Astrocyte (in vitro differentiated cells and primary cell): Measurements from ENCODE around the gene KRT13. TPM values are rescaled to one million over a fixed set of nuclear protein-coding genes. Genes with fewer than 3 reads are reported as not detected.
A peak's percentile ranks its signal among the peaks of the same experiment; 100 is the strongest.

Source experiments
- DNase-seq: peaks from one replicate; pipeline ENCODE4 v3.0.0-alpha.2; 2010; ENCODE audit warnings: low read depth
- FAIRE-seq: peaks from 2 replicates; lab custom pipeline; 2011; peaks lifted over from hg19 to GRCh38; lab: Jason Lieb, UNC
- H2AFZ ChIP-seq: 2 replicates; pipeline ENCODE4 v1.6.0; 2012; ENCODE audit warnings: low read depth, low read length, inconsistent platforms
- H3K27ac ChIP-seq: 2 replicates; pipeline ENCODE4 v1.5.1; 2011; ENCODE audit warnings: low read depth, low read length, inconsistent platforms
- H3K27me3 ChIP-seq: 2 replicates; pipeline ENCODE4 v1.6.0; 2011; ENCODE audit warnings: low read length, inconsistent platforms; ENCODE audit not compliant: insufficient read depth
- H3K36me3 ChIP-seq: 2 replicates; pipeline ENCODE4 v1.5.1; 2011; ENCODE audit warnings: low read length, inconsistent platforms; ENCODE audit not compliant: insufficient read depth
- H3K4me1 ChIP-seq: 2 replicates; pipeline ENCODE4 v1.5.1; 2011; ENCODE audit warnings: low read length, inconsistent platforms; ENCODE audit not compliant: insufficient read depth
- H3K4me2 ChIP-seq: 2 replicates; pipeline ENCODE4 v1.6.0; 2012; ENCODE audit warnings: low read length, inconsistent platforms
- H3K4me3 ChIP-seq: 2 replicates; pipeline ENCODE4 v1.5.1; 2011; ENCODE audit warnings: low read depth, mild to moderate bottlenecking, low read length, inconsistent platforms; ENCODE audit not compliant: insufficient read depth
- H3K79me2 ChIP-seq: 2 replicates; pipeline ENCODE4 v1.6.0; 2012; ENCODE audit warnings: mild to moderate bottlenecking, low read length, inconsistent platforms; ENCODE audit not compliant: insufficient read depth
- H3K9ac ChIP-seq: 2 replicates; pipeline ENCODE4 v1.6.0; 2012; ENCODE audit warnings: mild to moderate bottlenecking, low read length, inconsistent platforms
- H3K9me3 ChIP-seq: 2 replicates; pipeline ENCODE4 v1.5.1; 2012; ENCODE audit warnings: low read depth, mild to moderate bottlenecking, low read length, inconsistent platforms; ENCODE audit not compliant: insufficient read depth
- H4K20me1 ChIP-seq: 2 replicates; pipeline ENCODE4 v1.6.0; 2012; ENCODE audit warnings: low read length, inconsistent platforms; ENCODE audit not compliant: insufficient read depth
- H3K27ac Mint-ChIP-seq: one replicate; pipeline ENCODE4 v1.8.0; 2021; ENCODE audit warnings: mild to moderate bottlenecking, mixed read lengths; ENCODE audit not compliant: unreplicated experiment
- H3K27me3 Mint-ChIP-seq: one replicate; pipeline ENCODE4 v1.8.0; 2021; ENCODE audit warnings: low read depth, mixed read lengths; ENCODE audit not compliant: unreplicated experiment
- H3K36me3 Mint-ChIP-seq: one replicate; pipeline ENCODE4 v1.8.0; 2021; ENCODE audit warnings: low read depth, mixed read lengths; ENCODE audit not compliant: unreplicated experiment
- H3K4me1 Mint-ChIP-seq: one replicate; pipeline ENCODE4 v1.8.0; 2021; ENCODE audit warnings: low read depth, mixed read lengths; ENCODE audit not compliant: unreplicated experiment
- H3K4me3 Mint-ChIP-seq: one replicate; pipeline ENCODE4 v1.8.0; 2021; ENCODE audit warnings: mild to moderate bottlenecking, moderate library complexity, mixed read lengths; ENCODE audit not compliant: unreplicated experiment
- H3K9me3 Mint-ChIP-seq: one replicate; pipeline ENCODE4 v1.8.0; 2021; ENCODE audit warnings: mild to moderate bottlenecking, mixed read lengths; ENCODE audit not compliant: unreplicated experiment
- EZH2 ChIP-seq: IDR thresholded peaks from 2 replicates; pipeline ENCODE4 v1.6.1; 2012; ENCODE audit warnings: mild to moderate bottlenecking, low read length, inconsistent platforms; ENCODE audit not compliant: insufficient read depth
- total RNA-seq: library from RNA; stranded (reverse); gene quantifications from 2 replicates; pipeline ENCODE4 v1.2.1, GENCODE V29; 2021
- TF ChIP-seq, protein P1 (sequence below): IDR thresholded peaks from 2 replicates; pipeline ENCODE4 v1.5.1; 2011; ENCODE audit warnings: low read depth, mild to moderate bottlenecking, inconsistent platforms, low read length, moderate library complexity; ENCODE audit not compliant: insufficient read depth

The KRT13 gene
- total RNA-seq, 1 donor from 2014 or later = not detected

GRCh38 chr17:41528959-41529353 lies 23.5 kb upstream of the KRT13 start:
- H3K27ac ChIP-seq = no peak overlapping the region
- no peak overlapping the region for H2AFZ ChIP-seq
- H3K4me3 ChIP-seq = no peak overlapping the region

GRCh38 chr17:41527063-41528023 lies 21.9 kb upstream of the KRT13 start:
- Mint-ChIP-seq H3K27ac (peak overlapping the region; percentile 58), H3K36me3 (no peaks in the 10 kb centered on the region), H3K4me3 (peak overlapping the region; percentile 86), H3K4me1 (peaks cover 16% of the 10 kb centered on the region), H3K27me3 (peaks cover 9% of the 10 kb centered on the region), H3K9me3 (no peaks in the 10 kb centered on the region)
- H3K9me3 ChIP-seq = no peaks in the 10 kb centered on the region
- H3K9ac ChIP-seq = peak overlapping the region; percentile 72
- DNase-seq = no peak
- peaks cover 35% of the 10 kb centered on the region for H3K4me1 ChIP-seq
- H3K27me3 ChIP-seq = no peaks in the 10 kb centered on the region
- H3K4me2 ChIP-seq = peak overlapping the region; percentile 88
- no peaks in the 10 kb centered on the region for H4K20me1 ChIP-seq
- no peaks in the 10 kb centered on the region for H3K36me3 ChIP-seq
- H3K79me2 ChIP-seq = peaks cover 12% of the 10 kb centered on the region
- H2AFZ ChIP-seq = peak overlapping the region; percentile 91
- no peak for FAIRE-seq
- peak overlapping the region; percentile 57 for H3K4me3 ChIP-seq
- TF ChIP-seq, protein P1, sequence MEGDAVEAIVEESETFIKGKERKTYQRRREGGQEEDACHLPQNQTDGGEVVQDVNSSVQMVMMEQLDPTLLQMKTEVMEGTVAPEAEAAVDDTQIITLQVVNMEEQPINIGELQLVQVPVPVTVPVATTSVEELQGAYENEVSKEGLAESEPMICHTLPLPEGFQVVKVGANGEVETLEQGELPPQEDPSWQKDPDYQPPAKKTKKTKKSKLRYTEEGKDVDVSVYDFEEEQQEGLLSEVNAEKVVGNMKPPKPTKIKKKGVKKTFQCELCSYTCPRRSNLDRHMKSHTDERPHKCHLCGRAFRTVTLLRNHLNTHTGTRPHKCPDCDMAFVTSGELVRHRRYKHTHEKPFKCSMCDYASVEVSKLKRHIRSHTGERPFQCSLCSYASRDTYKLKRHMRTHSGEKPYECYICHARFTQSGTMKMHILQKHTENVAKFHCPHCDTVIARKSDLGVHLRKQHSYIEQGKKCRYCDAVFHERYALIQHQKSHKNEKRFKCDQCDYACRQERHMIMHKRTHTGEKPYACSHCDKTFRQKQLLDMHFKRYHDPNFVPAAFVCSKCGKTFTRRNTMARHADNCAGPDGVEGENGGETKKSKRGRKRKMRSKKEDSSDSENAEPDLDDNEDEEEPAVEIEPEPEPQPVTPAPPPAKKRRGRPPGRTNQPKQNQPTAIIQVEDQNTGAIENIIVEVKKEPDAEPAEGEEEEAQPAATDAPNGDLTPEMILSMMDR = no peak
- peak; percentile 69 for TF ChIP-seq EZH2
- H3K27ac ChIP-seq = no peak overlapping the region

More at GRCh38 chr17:41528959-41529353, 23.5 kb upstream of the KRT13 start:
- no peak overlapping the region for H3K27ac Mint-ChIP-seq
- FAIRE-seq (no peak), DNase-seq (no peak)
- no peak overlapping the region for H3K4me2 ChIP-seq
- peak overlapping the region; percentile 20 for H3K9ac ChIP-seq
- peaks cover 12% of the 10 kb centered on the region for H3K79me2 ChIP-seq
- H3K27me3 ChIP-seq = no peaks in the 10 kb centered on the region
- H3K9me3 ChIP-seq = no peaks in the 10 kb centered on the region
- no peaks in the 10 kb centered on the region for H4K20me1 ChIP-seq
- peaks cover 11% of the 10 kb centered on the region for H3K27me3 Mint-ChIP-seq
- H3K4me1 Mint-ChIP-seq = peaks cover 15% of the 10 kb centered on the region
- H3K4me3 Mint-ChIP-seq = peak overlapping the region; percentile 62
- TF ChIP-seq, protein P1 = no peak
- no peak for TF ChIP-seq EZH2
- peaks cover 29% of the 10 kb centered on the region for H3K4me1 ChIP-seq
- H3K9me3 Mint-ChIP-seq = no peaks in the 10 kb centered on the region
- H3K36me3 ChIP-seq = no peaks in the 10 kb centered on the region
- no peaks in the 10 kb centered on the region for H3K36me3 Mint-ChIP-seq
